ENCODE data around the gene ZIM2.

ZIM2 gene

DNA sequence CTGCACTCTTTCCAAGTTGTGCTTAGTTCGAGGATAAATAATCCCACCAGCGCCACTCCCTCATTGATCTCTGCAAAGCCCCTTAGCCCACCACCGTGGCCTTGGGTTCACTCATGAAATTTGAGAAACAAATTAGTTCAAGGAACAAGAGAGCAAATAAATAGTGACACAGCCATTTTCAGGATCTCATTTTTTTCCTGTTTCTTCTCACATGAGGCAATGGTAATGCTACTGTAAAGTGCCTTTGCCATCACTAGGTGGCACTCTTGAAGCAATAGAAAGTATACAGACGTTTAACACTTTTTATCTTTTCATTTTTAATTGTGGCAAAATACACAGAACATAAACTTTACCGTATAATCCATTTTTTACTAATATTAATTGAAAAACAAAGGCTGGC lies 92.1 kb downstream of the ZIM2 start:
- H3K27me3 ChIP-seq (ENCODE audit: insufficient read depth, low read depth, severe bottlenecking) = peaks cover 11% of the 10 kb centered on the region
- DNase-seq = no peak
- TF ChIP-seq, protein P1, sequence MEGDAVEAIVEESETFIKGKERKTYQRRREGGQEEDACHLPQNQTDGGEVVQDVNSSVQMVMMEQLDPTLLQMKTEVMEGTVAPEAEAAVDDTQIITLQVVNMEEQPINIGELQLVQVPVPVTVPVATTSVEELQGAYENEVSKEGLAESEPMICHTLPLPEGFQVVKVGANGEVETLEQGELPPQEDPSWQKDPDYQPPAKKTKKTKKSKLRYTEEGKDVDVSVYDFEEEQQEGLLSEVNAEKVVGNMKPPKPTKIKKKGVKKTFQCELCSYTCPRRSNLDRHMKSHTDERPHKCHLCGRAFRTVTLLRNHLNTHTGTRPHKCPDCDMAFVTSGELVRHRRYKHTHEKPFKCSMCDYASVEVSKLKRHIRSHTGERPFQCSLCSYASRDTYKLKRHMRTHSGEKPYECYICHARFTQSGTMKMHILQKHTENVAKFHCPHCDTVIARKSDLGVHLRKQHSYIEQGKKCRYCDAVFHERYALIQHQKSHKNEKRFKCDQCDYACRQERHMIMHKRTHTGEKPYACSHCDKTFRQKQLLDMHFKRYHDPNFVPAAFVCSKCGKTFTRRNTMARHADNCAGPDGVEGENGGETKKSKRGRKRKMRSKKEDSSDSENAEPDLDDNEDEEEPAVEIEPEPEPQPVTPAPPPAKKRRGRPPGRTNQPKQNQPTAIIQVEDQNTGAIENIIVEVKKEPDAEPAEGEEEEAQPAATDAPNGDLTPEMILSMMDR (IDR thresholded peaks at IDR 0.05; ENCODE audit: low read depth, low read length) = peak; percentile 43; the same call in 1 of the 2 replicates
- no peak overlapping the region for H3K27ac ChIP-seq
- no peaks in the 10 kb centered on the region for H3K36me3 ChIP-seq
- no peak overlapping the region for H3K4me3 ChIP-seq (ENCODE audit: low read depth, low read length)
- H3K9me3 ChIP-seq (ENCODE audit: severe bottlenecking) = no peaks in the 10 kb centered on the region

GRCh38 chr19:56746367-56746766 lies 94.2 kb downstream of the ZIM2 start:
- no peaks in the 10 kb centered on the region for H3K9me3 ChIP-seq (ENCODE audit: severe bottlenecking)
- TF ChIP-seq, protein P1 (IDR thresholded peaks at IDR 0.05; ENCODE audit: low read depth, low read length) = no peak

DNA sequence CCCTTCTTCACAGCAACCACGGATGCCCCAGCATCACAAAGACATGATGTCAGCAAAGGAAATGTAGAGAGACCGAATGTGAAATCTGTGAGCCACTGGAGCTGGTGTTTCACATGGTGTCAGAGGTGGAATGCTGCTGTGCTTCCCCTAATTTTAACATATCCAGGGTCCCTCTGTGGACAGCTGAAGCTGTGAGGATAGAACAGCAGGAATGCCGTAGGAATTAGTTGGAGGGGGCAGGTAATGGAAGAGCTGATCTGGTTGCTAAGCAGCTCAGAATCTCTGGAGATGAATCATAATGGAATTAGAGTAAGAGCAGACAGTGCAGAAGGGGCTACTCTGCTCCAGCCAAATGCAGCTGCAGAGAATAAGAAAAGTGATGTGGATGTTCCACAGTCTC lies 100.0 kb downstream of the ZIM2 start:
- no peak overlapping the region for H3K4me3 ChIP-seq (ENCODE audit: low read depth, low read length)
- no peaks in the 10 kb centered on the region for H3K36me3 ChIP-seq
- H3K9me3 ChIP-seq (ENCODE audit: severe bottlenecking) = no peaks in the 10 kb centered on the region
- TF ChIP-seq, protein P1 (IDR thresholded peaks at IDR 0.05; ENCODE audit: low read depth, low read length) = no peak
- DNase-seq = no peak
- H3K27me3 ChIP-seq (ENCODE audit: insufficient read depth, low read depth, severe bottlenecking) = no peaks in the 10 kb centered on the region
- H3K27ac ChIP-seq = no peak overlapping the region

More at GRCh38 chr19:56746367-56746766, 94.2 kb downstream of the ZIM2 start:
- H3K27ac ChIP-seq = no peak overlapping the region
- H3K36me3 ChIP-seq = no peaks in the 10 kb centered on the region
- H3K4me3 ChIP-seq (ENCODE audit: low read depth, low read length) = no peak overlapping the region
- H3K27me3 ChIP-seq (ENCODE audit: insufficient read depth, low read depth, severe bottlenecking) = peaks cover 11% of the 10 kb centered on the region
- DNase-seq = no peak

- no peak overlapping the region for H3K4me3 ChIP-seq (ENCODE audit: low read depth, low read length)
- H3K36me3 ChIP-seq = no peaks in the 10 kb centered on the region
- no peak for DNase-seq
- H3K27me3 ChIP-seq (ENCODE audit: insufficient read depth, low read depth, severe bottlenecking) = peaks cover 3% of the 10 kb centered on the region
- TF ChIP-seq, protein P1 (IDR thresholded peaks at IDR 0.05; ENCODE audit: low read depth, low read length) = no peak
- H3K9me3 ChIP-seq (ENCODE audit: severe bottlenecking) = no peaks in the 10 kb centered on the region
- H3K27ac ChIP-seq = no peak overlapping the region
Measured at GRCh38 chr19:56736571-56736970, 104.0 kb downstream of the ZIM2 start.

DNA sequence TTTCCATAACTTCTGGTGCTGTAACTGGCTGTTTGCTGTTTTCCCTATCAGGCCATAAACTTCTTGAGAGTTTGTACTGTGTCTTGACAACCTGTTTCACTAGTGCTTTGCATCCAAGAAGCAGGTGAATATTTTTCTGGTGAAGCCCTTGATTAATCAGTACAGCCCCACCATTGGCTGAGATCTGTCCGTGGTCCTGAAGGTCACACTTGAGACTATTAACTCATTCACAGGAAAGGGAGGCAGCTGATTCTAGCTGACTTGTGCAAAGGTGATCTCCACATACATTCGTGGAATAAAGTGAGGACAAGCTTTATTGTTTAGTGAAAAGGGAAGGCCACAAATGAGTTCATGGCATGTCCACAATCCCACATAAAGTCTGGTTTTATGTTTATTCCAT lies 107.5 kb downstream of the ZIM2 start:
- Histone ChIP-seq H3K36me3 (no peaks in the 10 kb centered on the region), H3K9me3 (ENCODE audit: severe bottlenecking) (no peaks in the 10 kb centered on the region), H3K4me3 (ENCODE audit: low read depth, low read length) (no peak overlapping the region), H3K27me3 (ENCODE audit: insufficient read depth, low read depth, severe bottlenecking) (peaks cover 7% of the 10 kb centered on the region), H3K27ac (no peak overlapping the region)
- TF ChIP-seq, protein P1 (IDR thresholded peaks at IDR 0.05; ENCODE audit: low read depth, low read length) = no peak
- no peak for DNase-seq

GRCh38 chr19:56727677-56728076 lies 112.8 kb downstream of the ZIM2 start:
- Histone ChIP-seq H3K27me3 (ENCODE audit: insufficient read depth, low read depth, severe bottlenecking) (peaks cover 21% of the 10 kb centered on the region), H3K9me3 (ENCODE audit: severe bottlenecking) (no peaks in the 10 kb centered on the region), H3K36me3 (no peaks in the 10 kb centered on the region), H3K4me3 (ENCODE audit: low read depth, low read length) (no peak overlapping the region), H3K27ac (no peak overlapping the region)
- TF ChIP-seq, protein P1 (IDR thresholded peaks at IDR 0.05; ENCODE audit: low read depth, low read length) = no peak
- no peak for DNase-seq
